ENCODE data around the gene PRMT3.
"Not testable (repeated sequence)": the region's sequence is repeated elsewhere in the genome, so short reads cannot be mapped to it uniquely, and the experiment has no call there.

The PRMT3 gene

DNA sequence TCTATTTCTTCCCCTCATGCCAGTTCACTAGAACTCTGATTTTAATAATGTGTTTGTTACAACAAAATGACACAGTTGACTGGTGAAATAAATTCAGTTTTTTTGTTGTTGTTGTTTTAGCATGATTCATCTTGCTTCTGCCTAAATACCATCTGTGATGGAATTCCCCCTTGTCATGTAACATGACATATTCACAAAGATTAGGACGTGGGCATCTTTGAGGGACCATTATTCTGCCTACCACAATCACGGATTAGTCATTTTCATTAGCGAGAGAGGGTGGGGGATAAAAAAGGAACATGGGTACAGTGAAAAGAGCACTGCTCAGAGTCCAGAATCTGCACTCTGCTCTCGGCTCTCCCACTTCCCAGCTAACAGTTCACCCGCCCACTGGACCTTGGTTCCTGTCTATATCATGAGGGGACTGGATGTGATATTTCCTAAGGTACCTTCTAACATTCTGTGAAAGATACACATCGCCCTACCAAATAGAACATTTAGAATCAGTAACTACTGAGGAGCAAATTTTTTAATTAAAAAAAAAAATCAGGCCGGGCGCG lies 12.7 kb upstream of the PRMT3 start:
- DNase-seq = no peak

DNA sequence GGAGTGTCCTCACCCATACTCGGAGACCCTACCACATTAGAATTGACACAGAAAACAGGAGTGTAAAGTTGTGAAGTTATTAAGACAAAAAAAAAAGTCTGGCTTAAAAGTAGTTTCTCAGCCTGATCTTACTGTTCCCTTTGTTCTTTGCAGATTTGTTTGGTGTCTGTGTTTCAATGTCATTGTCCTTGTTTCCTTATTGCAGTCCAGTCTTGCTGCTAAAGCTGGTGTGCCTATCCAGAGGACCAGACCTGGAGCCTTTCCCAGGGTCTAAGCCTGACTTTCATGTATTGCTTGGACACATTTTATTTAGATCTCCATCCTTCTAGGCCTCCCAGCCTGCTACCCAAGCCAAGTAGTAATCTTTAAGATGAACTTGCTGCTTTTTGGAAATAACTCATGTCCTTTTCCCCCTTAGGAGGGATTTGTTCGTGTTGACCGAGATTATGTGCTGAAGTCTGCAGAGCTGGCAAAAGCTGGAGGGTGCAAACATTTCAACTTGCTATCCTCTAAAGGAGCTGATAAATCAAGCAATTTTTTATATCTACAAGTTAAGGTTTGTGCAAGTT lies 11.3 kb upstream of the PRMT3 start:
- no peak for DNase-seq

DNA sequence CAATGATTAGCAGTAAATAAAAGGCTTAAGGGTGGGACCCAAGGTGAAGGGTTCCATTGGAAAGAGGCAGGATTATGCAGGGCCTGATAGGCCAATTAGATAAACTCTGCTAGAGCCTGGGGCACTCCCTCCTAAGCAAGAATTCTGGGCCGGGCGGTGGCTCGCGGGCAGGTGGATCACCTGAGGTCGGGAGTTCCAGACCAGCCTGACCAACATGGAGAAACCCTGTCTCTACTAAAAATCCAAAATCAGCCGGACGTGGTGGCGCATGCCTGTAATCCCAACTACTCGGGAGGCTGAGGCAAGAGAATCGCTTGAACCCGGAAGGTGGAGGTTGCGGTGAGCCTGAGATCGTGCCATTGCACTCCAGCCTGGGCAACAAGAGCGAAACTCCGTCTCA lies 1.5 kb upstream of the PRMT3 start:
- not testable (repeated sequence) for DNase-seq

DNA sequence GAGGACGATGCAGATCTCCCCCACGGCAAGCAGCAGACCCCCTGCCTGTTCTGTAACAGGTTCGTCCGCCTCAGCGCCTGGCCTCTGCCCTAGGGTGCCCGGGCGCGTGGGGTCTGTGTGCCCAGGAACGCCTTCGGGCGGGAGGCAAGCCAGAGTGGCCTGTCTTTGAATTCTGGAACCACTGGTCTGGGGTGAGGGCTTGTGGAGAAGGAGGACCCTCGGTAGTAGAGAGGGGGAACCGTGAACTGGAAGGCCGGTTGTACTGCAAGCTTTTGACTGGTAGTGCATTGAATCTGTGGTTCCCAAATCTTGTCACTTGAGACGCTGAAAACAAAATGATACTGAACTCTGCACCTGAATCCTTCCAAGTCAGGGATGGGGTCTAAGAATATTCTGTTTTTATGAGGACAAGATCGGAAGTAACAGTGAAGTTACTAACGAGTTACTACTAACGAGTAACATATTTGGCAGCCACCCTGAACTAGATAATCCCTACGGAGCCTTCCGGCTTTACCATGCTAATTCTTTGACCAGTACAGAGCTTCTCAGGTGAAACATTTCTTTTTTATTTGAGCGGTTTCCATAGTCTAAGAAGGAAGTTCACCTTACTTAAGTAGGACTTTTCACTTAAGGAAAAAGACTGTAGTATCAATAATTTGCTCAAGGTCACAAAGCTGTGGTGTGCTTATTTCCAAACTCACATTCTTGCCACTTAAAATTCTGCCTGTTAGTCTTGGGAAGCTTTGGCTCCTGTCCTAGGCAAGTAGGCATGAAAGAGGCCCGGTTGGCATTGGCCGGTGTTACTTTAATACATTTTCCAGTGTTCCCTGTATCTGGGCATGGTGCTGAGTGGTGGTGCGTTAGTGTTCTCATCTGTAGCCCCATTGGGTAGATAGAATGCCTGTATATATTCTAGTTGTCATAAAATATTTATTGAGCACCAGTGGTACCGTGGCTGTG lies 860 bp downstream of the PRMT3 start:
- DNase-seq = peak; percentile 42

DNA sequence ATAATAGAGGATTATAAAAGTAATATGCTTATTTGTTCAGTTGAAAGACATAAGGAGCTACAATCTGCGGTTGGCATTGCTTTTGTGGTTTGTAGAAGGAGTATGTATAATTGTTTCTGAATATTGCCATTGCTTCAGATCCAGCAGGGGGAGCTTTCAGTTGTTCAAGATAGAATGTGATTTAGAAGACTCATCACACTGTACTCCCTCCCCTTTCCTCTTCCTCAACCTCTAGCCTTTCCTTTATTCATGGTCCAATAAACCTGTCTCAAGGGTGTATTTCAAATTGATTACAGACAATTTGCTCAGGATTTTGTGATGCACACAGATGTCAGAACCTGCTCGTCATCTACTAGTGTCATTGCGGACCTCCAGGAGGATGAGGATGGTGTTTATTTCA lies 9.8 kb downstream of the PRMT3 start:
- DNase-seq = no peak

DNA sequence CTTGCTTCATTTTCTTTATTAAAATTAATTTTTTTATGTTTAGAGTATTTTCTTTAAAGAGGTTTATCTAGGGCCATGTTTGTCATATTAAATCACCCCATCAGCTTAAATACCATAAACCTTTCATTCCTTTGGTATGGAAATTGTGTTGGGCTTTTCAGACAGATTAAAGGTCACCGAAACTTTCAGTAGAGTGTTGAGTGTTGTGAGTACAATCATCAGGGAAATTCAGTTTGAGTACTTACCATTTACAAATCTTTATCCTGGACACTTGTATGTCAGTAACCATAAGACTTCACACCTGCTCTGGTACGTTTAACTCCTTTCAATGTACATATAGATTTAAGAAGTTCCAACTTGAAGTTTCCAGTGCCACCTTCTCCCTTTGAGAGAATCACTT lies 12.0 kb downstream of the PRMT3 start:
- no peak for DNase-seq

DNA sequence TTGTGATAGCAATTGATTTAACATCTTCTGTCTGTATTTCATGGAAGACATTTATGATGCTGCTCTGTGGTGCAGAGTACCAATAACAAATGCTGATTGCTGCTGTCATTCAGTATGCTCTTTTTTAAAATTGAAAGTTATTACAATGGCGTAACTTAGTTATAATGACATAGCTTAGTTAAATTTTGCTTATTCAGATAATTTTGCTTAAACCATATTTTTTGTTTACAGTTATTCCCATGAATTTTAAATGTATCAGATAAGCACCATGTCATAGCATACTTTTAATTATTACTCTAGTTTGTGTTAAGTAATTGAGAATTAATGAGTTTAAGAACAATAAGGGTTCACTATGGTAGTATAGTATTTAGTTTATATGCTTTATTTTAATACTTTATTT lies 15.5 kb downstream of the PRMT3 start:
- DNase-seq = no peak

DNA sequence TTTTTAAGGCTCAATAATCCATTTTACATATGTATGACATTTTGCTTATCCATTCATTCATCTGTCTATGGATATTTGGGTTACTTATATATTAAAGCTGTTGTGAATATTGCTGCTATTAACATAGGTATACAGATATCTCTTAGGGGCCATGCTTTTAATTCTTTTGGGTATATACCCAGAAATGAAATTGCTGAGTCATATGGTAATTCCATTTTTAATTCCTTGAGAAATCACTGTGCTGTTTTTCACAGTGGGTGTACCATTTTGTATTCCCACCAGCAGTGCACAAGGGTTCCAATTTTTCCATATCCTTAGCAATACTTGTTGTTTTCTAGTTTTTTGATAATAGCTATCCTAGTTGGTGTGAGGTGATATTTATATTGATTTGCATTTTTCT lies 19.0 kb downstream of the PRMT3 start:
- no peak for DNase-seq

DNA sequence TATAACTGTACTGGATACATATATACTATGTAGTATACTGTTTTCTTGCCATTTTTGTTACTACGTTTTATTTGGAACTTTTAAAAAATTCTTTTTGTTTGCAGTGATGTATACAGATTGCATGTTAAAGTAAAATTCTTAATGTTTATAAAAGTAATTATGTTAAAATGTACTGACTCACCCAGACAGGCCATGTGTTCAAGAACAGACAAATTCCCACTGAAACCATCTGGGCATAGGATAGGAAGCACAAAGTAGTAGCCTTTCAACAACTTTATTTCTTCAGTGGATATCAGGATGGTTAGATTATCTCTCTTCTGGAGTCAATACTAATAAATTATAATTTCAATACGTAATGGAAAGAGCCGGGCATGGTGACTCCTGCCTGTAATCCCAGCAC lies 19.8 kb downstream of the PRMT3 start:
- no peak for DNase-seq

DNA sequence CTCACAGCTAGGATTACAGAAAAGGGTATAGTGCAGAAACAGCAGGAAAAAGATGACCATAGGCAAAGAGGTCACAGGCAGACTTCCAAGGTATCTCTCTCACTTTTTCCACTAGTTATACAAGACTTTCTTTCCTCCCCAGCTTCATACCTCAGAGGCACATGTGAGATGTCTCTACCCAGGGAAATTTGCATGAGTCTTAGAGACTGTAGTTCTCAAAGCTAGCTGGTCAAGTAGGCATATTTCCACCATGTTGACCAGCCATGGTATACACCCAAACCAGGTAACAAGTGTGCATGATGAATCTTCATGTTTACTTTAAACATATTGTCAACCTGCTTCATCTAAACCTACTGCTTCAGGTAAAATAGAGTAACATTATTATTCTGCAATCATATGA lies 27.9 kb downstream of the PRMT3 start:
- no peak for DNase-seq

DNA sequence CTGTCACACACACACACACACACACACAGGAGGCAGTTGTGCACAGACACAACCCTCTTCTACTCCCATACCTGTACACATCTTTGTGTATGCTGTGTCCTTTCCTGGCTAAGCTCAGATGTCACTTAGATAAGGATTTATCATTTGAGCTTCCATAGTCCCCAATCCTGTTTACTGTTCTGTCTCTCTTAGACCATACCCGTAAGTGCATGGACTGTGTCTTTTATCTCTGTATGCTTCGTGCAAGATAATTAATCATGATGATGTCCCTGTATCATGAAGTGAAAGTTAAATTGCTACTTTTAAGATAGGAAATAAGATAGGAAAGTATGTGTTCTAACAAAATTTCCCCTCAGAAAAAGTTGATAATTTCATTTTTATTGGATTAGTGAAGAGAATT lies 30.3 kb downstream of the PRMT3 start:
- DNase-seq = no peak

DNA sequence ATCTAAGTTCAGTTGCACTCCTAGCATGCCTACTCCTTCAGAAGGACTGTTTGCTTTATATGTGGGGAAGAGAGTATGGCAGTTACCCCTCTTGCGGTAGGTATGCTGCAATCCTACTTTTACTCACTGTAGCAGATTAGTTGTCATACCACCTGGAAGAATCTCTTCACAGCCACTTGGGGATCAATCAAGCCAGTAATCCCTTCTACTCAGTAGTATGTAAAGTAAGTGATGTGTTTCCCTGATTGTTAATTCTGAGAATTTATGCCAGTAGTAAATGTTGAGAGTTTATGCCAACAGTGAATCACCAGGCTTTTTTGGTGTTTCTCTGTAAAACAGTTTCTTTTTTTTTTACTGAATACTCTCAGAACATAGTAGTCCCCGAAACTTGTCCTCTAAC lies 34.4 kb downstream of the PRMT3 start:
- DNase-seq = no peak

DNA sequence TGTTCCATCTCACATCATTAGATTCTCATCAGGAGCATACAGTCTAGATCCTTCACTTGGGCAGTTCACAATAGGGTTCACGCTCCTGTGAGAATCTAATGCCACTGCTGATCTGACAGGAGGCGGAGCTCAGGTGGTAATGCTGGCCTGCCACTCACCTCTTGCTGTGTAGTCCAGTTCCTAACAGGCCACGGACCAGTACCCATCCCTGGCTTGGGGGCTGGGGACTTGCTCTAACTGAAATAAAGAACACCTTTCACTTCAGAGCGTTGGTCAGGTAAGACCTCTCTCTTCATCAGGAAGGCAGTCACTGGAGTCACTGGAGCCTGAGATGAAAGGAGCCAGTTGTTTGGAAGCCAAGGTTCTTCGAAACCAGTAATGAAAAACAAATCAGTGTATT lies 41.7 kb downstream of the PRMT3 start:
- DNase-seq = no peak

DNA sequence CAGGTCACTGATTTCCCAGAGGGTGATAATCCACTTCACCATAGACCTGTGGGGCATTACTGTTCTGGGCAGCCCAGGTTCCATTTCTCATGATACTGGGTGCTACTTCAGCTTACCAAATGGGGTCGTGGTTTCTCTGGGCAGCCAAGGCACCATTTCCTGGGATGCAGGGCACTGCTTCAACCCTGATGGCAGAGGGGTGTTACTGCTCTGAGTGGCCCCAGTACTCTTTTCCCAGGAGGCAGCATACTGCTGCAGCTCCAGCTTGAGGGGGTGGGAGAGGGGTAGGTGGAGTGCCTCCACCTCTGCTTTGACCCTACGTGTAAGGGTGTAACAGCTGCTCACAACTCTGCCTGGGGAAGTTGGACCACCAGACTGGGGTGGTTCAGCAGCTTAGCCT lies 51.1 kb downstream of the PRMT3 start:
- no peak for DNase-seq

DNA sequence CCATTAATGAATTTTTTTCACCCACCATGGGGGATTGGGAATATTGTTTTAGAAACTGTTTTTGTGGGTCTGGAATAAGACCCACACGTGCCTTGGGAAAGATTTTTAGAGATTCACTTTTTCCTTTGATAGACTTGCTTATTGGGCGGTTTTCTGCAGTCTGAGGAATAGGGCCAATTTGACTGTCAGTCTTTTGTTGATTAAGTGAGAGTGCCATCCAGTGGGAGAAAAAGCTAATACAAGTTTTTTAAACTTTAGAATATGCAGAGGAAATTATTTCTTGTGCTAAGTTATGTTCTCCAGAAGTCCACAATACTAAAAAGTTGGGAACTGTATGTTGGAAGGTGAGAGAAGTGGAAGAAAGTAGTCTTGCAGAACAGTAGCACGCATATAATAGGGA lies 56.1 kb downstream of the PRMT3 start:
- no peak for DNase-seq

DNA sequence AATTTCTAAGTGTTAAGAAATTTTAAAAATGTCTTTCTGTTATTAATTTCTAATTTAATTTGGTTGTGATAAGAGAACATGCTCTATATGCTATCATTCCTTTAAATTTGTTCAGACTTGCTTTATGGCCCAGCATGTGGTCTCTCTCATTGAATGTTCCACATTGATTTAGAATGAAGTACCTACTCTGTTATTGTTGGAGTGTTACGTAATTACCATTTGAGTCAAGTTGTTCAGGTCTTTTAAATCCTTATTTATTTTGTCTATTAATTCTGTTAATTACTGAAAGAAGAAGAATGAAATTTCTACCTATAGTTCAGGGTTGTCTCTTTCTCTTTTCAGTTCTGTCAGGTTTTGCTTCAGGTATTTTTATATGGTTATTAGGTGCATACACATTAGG lies 57.0 kb downstream of the PRMT3 start:
- no peak for DNase-seq

DNA sequence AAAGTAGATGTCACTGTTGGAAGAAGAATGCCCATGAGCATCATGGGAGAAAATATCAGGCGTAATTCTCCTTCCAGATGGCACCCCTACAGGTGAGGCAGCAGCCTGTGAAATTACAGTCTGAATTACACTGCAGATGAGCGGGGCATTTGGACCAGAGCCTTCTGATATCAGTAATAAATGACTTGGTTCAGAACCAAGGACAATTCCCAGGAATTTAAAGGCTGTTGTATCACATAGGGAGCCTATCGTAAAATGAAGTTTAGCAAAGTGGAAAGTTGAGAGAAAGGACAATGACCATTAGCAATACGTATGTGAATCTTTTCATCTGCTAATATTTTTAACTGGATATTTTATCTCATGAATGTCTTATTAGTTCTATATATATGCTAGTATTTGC lies 61.3 kb downstream of the PRMT3 start:
- no peak for DNase-seq

DNA sequence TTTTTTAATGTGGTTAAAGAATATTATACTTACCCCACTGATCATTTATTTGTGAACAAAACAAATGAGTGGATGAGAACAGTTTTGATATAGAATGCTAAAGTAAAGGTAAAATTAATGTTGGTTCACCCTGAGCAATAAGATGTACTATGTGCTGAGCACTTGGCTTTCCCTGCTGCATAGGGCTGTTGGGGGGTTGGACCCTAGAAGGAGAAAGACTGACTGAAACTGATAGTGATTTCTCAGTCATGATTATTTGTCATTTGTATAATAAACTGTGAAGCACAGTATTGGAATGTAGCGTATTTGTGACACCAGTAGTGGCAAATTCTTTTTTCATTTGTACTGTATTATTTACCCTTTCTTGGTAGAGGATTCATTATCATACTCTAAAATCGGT lies 63.3 kb downstream of the PRMT3 start:
- no peak for DNase-seq

DNA sequence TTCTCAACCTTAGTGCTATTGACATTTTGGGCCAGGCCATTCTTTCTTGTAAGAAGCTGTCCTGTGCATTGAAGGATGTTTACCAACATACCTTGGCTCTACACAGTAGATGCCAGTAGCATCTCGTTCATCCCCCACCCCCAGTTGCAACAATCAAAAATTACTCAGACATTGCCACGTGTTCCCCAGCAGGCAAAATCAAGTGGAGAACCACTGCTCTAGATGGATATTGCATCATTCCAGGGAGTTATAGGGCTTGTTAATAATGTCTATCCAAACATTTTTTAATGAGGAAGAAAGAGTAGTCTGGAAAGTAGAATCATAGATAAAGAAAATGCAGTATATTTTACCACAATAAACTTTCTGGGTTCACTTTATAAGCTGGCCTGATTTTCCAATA lies 64.1 kb downstream of the PRMT3 start:
- no peak for DNase-seq

DNA sequence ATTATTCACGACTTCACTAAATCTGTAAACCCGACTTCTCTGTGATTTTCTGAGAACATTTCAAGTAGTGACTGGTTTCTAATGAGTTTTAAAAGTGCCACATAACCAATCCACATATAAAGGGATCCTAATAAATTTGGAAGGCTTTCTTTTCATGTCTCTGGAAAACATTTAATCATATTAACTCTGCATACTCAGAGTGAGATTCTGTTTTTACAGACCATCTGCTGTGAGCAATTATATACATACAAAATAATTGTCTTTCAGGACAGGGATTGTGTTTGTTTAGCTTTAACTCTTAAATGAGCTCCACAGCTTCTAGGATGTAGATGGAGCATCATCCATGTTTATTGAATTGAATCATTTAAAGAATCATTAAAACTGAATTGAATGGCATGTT lies 65.1 kb downstream of the PRMT3 start:
- DNase-seq = no peak

DNA sequence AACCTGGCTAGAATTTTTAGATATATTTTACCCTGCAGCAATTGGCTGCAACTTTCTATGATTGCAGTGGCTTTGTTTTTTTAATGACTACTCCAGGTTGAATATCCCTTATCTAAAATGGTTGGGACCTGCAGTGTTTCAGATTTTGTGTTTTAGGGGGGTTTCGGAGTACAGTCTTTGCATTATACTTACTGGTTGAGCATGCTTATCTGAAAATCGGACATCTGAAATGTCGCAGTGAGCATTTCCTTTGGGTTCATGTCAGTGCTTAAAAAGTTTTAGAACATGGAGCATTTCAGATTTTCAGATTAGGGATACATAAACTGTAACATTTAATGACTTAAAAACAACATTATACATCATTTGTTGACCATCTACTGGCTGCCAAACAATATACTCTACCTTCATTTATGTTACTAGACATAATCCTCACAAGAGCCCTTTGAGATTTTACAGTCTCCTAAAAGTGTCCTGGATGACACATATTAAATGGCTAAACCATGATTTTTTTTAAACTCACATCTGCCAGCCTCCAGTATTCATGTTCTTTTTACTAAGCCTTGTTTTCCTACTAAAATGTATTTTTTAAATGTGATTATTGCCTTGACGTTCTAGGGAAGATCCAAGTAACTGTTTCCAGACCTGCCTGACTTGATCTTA lies 66.3 kb downstream of the PRMT3 start:
- DNase-seq = no peak

DNA sequence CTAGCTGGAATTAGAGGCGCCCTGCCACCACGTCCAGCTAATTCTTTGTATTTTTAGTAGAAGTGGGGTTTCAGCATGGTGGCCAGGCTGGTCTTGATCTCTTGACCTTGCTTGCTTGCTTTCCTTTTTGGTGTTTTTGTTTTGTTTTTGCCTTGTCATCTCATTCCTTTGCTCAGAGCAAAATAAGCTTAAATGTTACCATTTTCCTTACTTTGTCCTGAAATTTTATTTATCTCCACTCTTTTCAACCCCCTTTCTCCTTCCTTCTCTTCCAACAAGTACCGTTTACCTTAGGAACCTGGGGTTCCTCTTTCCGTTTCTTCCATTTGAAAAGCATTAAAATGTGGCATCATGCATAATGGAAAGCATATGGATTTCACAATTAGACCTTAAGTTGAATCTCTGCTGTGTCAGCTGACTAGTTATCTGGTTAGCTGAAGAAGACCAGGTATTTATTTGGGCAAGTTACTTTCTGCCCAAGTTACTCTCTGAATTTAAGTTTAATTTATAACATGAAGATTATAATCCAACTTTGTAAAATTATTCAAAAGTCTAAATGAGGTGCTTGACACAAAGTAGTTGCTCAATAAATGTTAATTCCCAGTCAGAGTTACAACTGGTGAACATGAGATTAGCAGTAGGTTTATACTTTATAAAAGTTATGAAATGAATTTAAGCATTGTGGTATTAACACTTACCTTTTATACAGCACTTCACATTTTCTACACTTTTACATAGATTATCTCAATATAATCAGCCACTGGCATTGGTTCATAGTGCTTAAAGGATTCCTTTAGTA lies 69.7 kb downstream of the PRMT3 start:
- DNase-seq = no peak

Measured in activated naive CD4-positive, alpha-beta T cell treated with Interleukin-2 at 50 U/mL for 16 hours (primary cell).